ENCODE results near the gene EPC2.
"Not testable (repeated sequence)": the region's sequence is repeated elsewhere in the genome, so short reads cannot be mapped to it uniquely, and the experiment has no call there.

EPC2 gene

DNA sequence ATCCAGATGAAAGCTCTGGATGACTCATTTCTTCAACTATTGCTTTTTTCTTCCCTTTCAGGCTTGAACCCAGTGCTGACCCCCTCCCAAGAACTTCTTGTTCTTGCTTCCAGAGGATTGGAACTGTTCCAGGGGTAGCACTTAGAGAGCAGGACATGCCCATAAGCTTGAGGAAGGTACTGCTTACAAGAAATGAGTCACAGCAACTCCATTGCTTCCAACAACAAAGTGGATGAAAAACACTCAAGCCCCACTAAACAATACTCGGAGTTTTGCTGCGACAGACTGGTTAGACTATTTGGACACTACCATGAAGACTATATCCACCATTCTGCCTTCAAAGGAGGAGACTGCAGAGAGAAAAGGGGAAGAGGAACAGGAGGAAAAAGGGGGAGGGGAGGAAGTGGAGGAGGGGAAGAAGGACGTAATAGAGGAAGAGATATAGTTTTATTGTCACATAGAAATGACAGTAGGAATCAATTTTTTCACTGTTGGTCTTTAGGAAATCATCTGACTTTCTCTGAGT lies 1.6 kb upstream of the EPC2 start:
- FAIRE-seq = no peak

GRCh38 chr2:148643421-148643820 lies 1.1 kb upstream of the EPC2 start:
- FAIRE-seq = no peak

- FAIRE-seq = peak; percentile 86
Measured at GRCh38 chr2:148644883-148645538, 460 bp downstream of the EPC2 start.

DNA sequence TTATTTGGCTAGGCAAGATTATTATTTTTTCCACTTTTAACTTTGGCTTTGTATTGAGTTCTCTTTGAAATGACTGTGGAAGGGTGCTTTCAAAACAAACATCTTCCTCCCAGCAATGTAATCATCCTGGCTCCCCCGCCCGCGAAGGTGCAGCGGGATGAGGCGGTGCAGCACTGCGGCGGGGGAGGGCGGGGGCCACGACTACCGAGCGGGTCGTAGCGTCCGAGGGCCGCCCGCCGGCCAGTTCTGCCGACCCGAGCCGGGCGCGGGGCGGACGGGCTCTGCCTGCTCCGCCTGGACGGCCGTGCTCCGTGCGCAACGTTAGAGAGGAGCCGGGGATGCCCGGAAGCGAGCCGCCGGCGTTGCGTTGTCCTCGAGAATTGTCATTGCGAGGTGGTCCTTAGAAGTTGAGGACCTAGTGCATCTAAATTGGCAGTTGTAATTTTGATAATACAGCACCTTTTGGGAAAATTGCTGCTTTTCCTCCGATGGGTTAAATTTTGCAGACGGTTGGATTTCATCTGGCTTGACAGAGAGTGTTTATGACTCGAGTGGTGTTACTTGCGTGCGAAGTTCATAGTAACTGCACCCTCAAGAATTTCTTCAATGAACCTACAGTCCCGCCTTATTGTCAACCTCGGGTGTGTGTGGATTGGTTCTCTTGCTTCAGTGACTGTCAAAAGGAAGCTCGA lies 1.1 kb downstream of the EPC2 start:
- no peak for FAIRE-seq

DNA sequence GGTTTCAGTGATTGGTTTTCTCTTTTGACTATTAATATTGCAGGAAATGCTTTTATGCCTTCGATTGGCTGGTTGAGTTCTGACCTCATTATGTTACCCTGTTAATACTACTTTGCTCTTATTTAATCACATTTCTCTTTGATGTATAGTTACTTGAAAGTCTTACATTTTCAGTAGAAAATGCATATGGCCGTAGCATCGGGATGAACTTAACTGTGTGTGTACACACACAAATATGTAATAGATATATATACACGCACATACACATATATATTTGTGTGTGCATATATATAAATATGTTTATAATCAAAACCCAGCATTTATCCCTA lies 1.6 kb downstream of the EPC2 start:
- no peak for FAIRE-seq

- FAIRE-seq = not testable (repeated sequence)
Measured at GRCh38 chr2:148647711-148648110, 3.2 kb downstream of the EPC2 start.

- FAIRE-seq = no peak
Measured at GRCh38 chr2:148649936-148650335, 5.4 kb downstream of the EPC2 start.

DNA sequence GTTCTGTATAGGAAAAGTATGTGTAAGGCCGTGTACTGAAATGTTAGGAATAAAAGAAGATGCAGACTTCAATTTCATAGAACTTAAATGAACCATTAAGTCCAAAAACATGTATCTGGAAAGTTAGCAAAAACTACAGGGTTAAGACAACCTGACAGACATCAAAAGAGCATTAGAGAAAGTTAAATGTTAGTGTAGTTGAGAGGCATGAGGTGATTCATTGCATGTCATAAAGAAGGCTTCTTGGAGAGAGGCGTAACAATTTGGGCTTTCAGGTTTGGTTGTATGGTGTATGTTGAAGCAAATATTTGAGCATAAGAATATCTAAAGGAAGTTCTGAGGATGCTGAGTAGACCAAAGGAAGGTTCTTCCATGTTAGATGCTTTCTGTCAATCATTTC lies 6.3 kb downstream of the EPC2 start:
- FAIRE-seq = no peak

DNA sequence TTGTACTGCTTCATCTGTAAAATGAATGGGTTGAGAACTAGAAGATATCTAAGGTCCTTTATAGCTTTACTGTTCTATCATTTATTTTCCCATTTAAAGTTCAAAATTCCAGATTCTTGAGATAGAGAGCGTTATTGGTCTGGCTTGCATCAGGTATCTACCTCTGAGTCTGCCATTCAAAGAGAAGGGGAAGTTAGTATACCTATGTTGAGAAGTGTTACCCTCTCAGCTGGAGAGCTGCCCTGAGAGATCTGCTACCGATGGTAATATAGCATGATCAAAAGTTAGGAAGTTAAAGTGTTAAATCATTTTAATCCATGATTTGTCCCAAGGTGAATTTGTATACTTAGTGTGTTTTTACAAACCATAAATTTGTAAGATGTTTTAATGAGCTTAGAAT lies 7.4 kb downstream of the EPC2 start:
- no peak for FAIRE-seq

- no peak for FAIRE-seq
Measured at GRCh38 chr2:148653437-148653836, 8.9 kb downstream of the EPC2 start.

DNA sequence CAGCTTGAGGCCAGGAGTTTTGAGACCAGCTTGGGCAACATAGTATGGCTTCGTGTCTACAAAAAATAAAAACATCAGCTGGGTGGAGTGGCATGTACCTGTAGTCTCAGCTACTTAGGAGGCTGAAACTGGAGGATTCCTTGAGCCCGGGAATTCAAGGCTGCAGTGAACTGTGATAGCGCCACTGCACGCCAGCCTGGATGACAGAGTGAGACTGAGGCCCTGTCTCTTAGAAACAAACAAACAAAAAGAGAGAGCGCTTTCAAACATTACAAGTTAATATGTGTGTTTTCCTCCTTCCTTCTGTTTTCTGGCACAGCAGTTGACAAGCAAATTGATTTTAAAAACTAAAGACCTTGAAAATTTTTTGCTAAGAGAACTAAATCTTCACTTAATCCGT lies 9.9 kb downstream of the EPC2 start:
- no peak for FAIRE-seq

DNA sequence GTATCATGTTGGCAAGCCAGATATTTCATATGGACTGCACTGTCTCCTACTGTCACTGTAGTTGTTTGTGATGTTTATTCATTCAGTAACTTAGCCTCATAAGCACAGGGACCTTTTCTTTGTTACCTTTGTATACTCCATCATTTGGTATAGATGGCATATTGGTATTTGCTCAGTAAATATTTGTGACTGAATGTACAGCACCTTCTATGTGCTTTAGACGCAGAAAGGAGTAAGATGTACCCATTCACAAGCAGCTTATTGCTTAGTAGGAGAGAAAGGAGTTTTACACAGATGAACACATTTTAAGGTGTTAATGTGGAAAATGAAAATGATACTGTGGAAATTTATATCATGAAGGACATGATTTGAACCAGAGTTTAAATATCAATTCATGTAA lies 12.0 kb downstream of the EPC2 start:
- FAIRE-seq = no peak

DNA sequence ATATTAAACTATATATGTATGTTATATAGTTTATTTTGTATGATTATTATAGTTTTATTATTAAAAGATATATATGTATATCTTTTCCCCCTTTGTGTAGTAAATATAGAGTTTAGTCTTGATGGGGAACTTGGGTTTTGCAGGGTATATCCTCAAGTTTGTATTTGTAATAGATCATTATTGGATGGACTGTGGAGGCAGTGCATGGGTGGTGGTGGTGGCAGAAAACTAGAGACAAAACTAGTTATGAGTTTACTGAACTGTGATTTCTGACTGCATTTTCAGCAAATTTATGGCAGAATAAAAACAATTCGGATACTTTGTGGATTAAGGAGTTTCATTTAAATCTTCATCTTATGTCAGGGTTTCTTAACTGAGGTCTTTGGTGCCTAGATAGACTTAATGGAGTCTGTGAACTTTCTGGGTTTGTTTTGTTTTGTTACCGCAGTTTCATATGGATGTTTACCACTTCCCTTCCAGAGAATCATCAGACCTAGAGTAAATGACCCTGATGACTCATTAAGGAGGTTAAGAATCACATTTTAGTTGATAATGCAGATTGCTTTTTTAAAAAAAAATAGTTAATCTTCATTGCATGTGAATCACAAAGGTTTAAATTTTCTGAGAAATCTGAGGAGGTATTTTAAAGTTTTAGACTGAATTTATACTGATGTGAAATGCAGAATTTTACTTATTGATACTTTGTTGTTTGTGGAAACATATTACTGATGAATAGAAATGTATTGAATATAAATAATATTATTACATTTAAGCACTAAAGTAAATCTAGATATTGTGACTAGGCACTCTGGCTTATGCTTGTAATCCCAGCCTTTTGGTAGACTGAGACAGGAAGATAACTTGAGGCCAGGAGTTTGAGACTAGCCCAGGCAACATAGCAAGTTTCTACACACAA lies 14.5 kb downstream of the EPC2 start:
- FAIRE-seq = no peak

DNA sequence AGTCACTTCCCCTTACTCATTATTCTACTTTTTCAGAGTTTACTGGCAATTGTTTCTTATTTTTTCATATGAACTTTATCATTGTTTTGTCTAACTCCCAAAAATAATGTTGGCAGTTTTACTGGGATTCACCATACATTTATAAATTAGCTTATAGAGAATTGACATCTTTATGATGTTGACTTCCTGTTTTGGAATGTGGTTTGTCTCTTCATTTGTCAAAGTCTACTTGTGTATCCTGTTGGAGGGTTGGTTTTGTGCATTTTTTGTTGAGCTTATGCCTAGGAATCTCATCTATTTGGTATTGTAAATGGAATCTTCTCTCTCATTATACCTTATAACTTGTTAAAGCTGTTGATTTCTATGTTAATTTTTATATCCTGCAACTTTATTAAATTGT lies 16.4 kb downstream of the EPC2 start:
- FAIRE-seq = no peak

GRCh38 chr2:148662332-148662731 lies 17.8 kb downstream of the EPC2 start:
- not testable (repeated sequence) for FAIRE-seq

DNA sequence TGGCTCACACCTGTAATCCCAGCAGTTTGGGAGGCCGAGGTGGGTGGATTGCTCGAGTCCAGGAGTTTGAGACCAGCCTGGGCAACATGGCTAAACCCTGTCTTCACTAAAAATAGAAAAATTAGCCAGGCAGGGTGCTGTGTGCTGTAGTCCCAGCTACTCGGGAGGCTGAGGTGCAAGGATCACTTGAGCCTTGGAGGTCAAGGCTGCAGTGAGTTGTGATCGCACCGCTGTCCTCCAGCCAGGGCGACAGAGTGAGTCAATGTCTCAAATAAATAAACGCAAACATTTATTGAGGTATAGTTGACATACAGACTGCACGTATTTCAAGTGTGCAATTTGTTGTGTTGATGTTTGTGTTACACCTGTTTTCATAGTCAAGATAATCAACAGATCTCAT lies 19.7 kb downstream of the EPC2 start:
- FAIRE-seq = no peak

GRCh38 chr2:148666555-148666954 lies 22.0 kb downstream of the EPC2 start:
- FAIRE-seq = no peak

DNA sequence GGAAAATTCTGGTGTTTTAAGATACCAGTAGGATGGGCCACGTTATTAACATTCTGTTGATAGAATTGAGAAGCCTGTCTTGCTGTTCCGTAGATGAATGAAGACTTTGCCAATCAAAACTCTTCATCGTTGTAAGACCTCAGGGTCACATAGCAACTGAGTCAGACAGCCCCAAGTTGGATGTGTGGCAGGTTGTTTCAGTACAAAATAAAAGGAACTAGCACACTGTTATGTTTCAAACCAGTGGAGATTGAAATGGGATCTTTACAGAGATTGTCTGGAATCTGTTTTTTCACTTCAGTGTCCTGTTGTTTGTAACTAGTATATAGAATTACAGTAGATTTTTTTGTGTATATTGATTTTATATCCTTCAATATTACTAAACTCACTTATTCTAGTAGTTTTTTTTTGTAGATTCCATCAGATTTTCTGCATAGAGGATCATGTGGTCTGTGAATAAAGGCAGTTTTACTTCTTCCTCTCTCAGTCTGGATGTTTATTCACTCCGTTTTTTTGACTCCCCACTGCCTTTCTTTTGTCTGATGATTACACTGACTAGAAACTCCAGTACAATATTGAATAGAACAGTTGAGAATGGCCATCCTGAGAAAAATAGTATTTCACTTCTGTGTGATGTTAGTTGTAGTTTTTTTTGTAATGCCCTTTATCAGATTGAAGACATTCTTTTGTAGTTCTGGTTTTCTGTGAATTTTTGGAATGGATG lies 22.7 kb downstream of the EPC2 start:
- FAIRE-seq = no peak

GRCh38 chr2:148670773-148671172 lies 26.2 kb downstream of the EPC2 start:
- no peak for FAIRE-seq

GRCh38 chr2:148674063-148675020 lies 29.8 kb downstream of the EPC2 start:
- peak; percentile 9 for FAIRE-seq

- no peak for FAIRE-seq
Measured at GRCh38 chr2:148675708-148676107, 31.2 kb downstream of the EPC2 start.
